Measurements from ENCODE around the gene LPAR6. TPM values are rescaled to one million over a fixed set of nuclear protein-coding genes. Genes with fewer than 3 reads are reported as not detected.

LPAR6 gene
- total and polyA plus RNA-seq, 2 donors (not counting 1 experiment from before 2014, with no cell fraction given): 0.55 to 1.0 TPM

DNA sequence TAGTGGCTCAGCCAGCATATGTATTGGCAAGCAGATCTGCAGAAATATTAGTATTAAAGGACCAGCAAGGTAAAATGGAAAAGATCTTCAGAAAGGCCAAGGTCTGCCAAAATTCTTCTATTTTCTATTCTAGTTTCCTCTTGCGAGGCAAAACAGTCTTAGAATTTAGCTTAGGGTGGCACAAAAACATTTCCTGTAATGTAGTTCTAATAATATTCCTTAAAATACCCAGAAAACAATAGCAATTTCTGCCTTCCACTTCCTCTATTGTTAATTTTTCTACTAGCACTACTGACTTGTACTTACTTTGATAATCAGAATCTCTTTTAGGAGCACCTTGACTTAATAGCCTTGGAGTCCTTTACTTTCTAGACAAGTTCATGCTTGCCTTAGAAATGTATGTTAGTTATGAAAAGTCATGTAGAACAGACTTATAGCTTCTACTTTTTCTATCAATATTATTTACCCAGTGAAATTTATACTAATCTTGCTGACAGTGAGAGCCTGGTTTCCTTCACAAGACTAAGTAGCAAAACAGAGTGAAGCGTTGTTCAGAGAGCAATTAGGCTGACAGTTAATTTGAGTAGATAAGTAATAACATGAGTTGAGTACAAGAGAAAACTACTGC lies 23.9 kb upstream of the LPAR6 start:
- intact Hi-C loops (cut with micrococcal nuclease): no loop called here
- no peaks in the 10 kb centered on the region for H3K27me3 ChIP-seq (replicated peaks in 1 of 4; ENCODE audit: control extremely low read depth in 1 of 4, control insufficient read depth in 3 of 4, insufficient read depth in 4 of 4, low read length in 3 of 4)
- WGBS (ENCODE audit: insufficient coverage): no CpG with 5 or more reads among the region's 2 CpGs
- no peaks in the 10 kb centered on the region for H3K36me3 ChIP-seq (replicated peaks in 1 of 2; ENCODE audit: control extremely low read depth in 1 of 2, control insufficient read depth in 1 of 2, extremely low read depth in 1 of 2, insufficient read depth in 2 of 2, low read length in 1 of 2)
- no peak for DNase-seq
- no peaks in the 10 kb centered on the region for H3K9me3 Mint-ChIP-seq (ENCODE audit: insufficient read depth)
- H2AFZ ChIP-seq (ENCODE audit: insufficient read depth, low read depth, low read length, poor library complexity, severe bottlenecking): no peak overlapping the region
- peak overlapping the region; percentile 32 for H3K4me2 ChIP-seq (replicated peaks; ENCODE audit: low read depth, low read length, poor library complexity, severe bottlenecking)
- H3K9me3 ChIP-seq (ENCODE audit: control extremely low read depth in 1 of 3, control insufficient read depth in 2 of 3, insufficient read depth in 1 of 3, low read length in 2 of 3): no peaks in the 10 kb centered on the region
- CTCF ChIA-PET: no interaction called here
- H3K4me1 ChIP-seq (ENCODE audit: control insufficient read depth in 2 of 2, insufficient read depth in 2 of 2, low read length in 2 of 2): peaks cover 6 to 15% of the 10 kb centered on the region in 2 donors
- no peak overlapping the region for H3K4me3 ChIP-seq (ENCODE audit: control extremely low read depth in 1 of 5, extremely low read depth in 1 of 5, insufficient read depth in 1 of 5, low read depth in 2 of 5, low read length in 4 of 5)
- TF ChIP-seq, protein P1, sequence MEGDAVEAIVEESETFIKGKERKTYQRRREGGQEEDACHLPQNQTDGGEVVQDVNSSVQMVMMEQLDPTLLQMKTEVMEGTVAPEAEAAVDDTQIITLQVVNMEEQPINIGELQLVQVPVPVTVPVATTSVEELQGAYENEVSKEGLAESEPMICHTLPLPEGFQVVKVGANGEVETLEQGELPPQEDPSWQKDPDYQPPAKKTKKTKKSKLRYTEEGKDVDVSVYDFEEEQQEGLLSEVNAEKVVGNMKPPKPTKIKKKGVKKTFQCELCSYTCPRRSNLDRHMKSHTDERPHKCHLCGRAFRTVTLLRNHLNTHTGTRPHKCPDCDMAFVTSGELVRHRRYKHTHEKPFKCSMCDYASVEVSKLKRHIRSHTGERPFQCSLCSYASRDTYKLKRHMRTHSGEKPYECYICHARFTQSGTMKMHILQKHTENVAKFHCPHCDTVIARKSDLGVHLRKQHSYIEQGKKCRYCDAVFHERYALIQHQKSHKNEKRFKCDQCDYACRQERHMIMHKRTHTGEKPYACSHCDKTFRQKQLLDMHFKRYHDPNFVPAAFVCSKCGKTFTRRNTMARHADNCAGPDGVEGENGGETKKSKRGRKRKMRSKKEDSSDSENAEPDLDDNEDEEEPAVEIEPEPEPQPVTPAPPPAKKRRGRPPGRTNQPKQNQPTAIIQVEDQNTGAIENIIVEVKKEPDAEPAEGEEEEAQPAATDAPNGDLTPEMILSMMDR (IDR thresholded peaks at IDR 0.05): no peak
- no peak for TF ChIP-seq EZH2 (IDR thresholded peaks at IDR 0.05; ENCODE audit: borderline replicate concordance, insufficient read depth, low read depth, low read length, poor library complexity, severe bottlenecking)
- H4K20me1 ChIP-seq (ENCODE audit: control insufficient read depth, insufficient read depth, low read length, poor library complexity, severe bottlenecking): peaks cover 33% of the 10 kb centered on the region
- H3K9ac ChIP-seq (ENCODE audit: low read length): no peak overlapping the region
- no peak for ATAC-seq (ENCODE audit: low read depth)
- no peak overlapping the region for H3K4me3 Mint-ChIP-seq
- POLR2A ChIA-PET: no interaction called here
- peaks cover 14% of the 10 kb centered on the region for H3K79me2 ChIP-seq (ENCODE audit: control insufficient read depth, insufficient read depth, low read length)
- no peak overlapping the region for H3K27ac ChIP-seq (ENCODE audit: low read length in 2 of 2)
- H3K4me1 Mint-ChIP-seq: peaks cover 23% of the 10 kb centered on the region
- H3K27ac Mint-ChIP-seq: no peak overlapping the region
- no peaks in the 10 kb centered on the region for H3K27me3 Mint-ChIP-seq

DNA sequence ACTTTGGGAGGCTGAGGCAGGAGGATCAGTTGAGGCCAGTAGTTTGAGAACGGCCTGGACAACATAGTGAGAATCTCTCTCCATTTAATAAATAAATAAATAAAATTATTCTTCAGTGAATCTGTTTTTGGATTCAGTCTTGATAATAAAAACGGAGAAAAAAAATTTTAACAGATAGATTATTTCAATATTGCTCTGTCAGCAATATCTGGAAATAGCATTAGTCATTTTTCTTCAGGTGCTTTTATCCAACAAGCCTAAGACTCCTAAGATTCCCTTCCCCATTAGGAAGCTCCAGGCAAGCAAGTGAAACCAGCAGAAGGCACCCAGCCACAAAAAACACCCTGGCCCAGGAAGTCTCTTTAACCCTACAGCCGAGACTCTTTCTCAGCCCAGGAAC lies 21.3 kb upstream of the LPAR6 start:
- Mint-ChIP-seq H3K9me3 (ENCODE audit: insufficient read depth) (no peaks in the 10 kb centered on the region), H3K4me3 (no peak overlapping the region)
- POLR2A ChIA-PET: no interaction called here

More for the DNA sequence above, 21.3 kb upstream of the LPAR6 start:
- no peak for ATAC-seq (ENCODE audit: low read depth)
- intact Hi-C loops (cut with micrococcal nuclease): no loop called here
- H3K27ac Mint-ChIP-seq: no peak overlapping the region
- Histone ChIP-seq H3K4me1 (ENCODE audit: control insufficient read depth in 2 of 2, insufficient read depth in 2 of 2, low read length in 2 of 2) (peaks cover 8 to 23% of the 10 kb centered on the region in 2 donors), H2AFZ (ENCODE audit: insufficient read depth, low read depth, low read length, poor library complexity, severe bottlenecking) (no peak overlapping the region), H3K27ac (ENCODE audit: low read length in 2 of 2) (no peak overlapping the region), H3K79me2 (ENCODE audit: control insufficient read depth, insufficient read depth, low read length) (peaks cover 22% of the 10 kb centered on the region), H3K4me3 (ENCODE audit: control extremely low read depth in 1 of 5, extremely low read depth in 1 of 5, insufficient read depth in 1 of 5, low read depth in 2 of 5, low read length in 4 of 5) (no peak overlapping the region), H3K36me3 (replicated peaks in 1 of 2; ENCODE audit: control extremely low read depth in 1 of 2, control insufficient read depth in 1 of 2, extremely low read depth in 1 of 2, insufficient read depth in 2 of 2, low read length in 1 of 2) (no peaks in the 10 kb centered on the region), H4K20me1 (ENCODE audit: control insufficient read depth, insufficient read depth, low read length, poor library complexity, severe bottlenecking) (peaks cover 30% of the 10 kb centered on the region), H3K4me2 (replicated peaks; ENCODE audit: low read depth, low read length, poor library complexity, severe bottlenecking) (no peak overlapping the region), H3K9ac (ENCODE audit: low read length) (no peak overlapping the region), H3K27me3 (replicated peaks in 1 of 4; ENCODE audit: control extremely low read depth in 1 of 4, control insufficient read depth in 3 of 4, insufficient read depth in 4 of 4, low read length in 3 of 4) (no peaks in the 10 kb centered on the region), H3K9me3 (ENCODE audit: control extremely low read depth in 1 of 3, control insufficient read depth in 2 of 3, insufficient read depth in 1 of 3, low read length in 2 of 3) (no peaks in the 10 kb centered on the region)
- CTCF ChIA-PET: interaction anchor here (1.8 kb wide), 1 partner anchor 99 kb away, joined by 3 read pairs; the partner anchor contains the start of gene RCBTB2
- no peak for DNase-seq
- H3K4me1 Mint-ChIP-seq: peaks cover 34% of the 10 kb centered on the region
- no CpG with 5 or more reads among the region's 3 CpGs for WGBS (ENCODE audit: insufficient coverage)
- TF ChIP-seq EZH2 (IDR thresholded peaks at IDR 0.05; ENCODE audit: borderline replicate concordance, insufficient read depth, low read depth, low read length, poor library complexity, severe bottlenecking): no peak
- TF ChIP-seq, protein P1 (IDR thresholded peaks at IDR 0.05): no peak
- no peaks in the 10 kb centered on the region for H3K27me3 Mint-ChIP-seq

All from B cell (primary cell).